ENCODE data around the gene GRID2.

The GRID2 gene

GRCh38 chr4:92862509-92862908, 558.7 kb downstream of the GRID2 start:
- no peak for TF ChIP-seq CTCF (IDR thresholded peaks at IDR 0.05)

GRCh38 chr4:92864096-92864495, 560.3 kb downstream of the GRID2 start:
- TF ChIP-seq CTCF (IDR thresholded peaks at IDR 0.05): no peak

- TF ChIP-seq CTCF (IDR thresholded peaks at IDR 0.05): no peak
Measured at GRCh38 chr4:92872604-92873003, 568.8 kb downstream of the GRID2 start.

GRCh38 chr4:92885632-92886031, 581.9 kb downstream of the GRID2 start:
- TF ChIP-seq CTCF (IDR thresholded peaks at IDR 0.05): no peak

- TF ChIP-seq CTCF (IDR thresholded peaks at IDR 0.05): no peak
Measured at GRCh38 chr4:92952426-92952825, 648.7 kb downstream of the GRID2 start.

GRCh38 chr4:92952897-92953296, 649.1 kb downstream of the GRID2 start:
- no peak for TF ChIP-seq CTCF (IDR thresholded peaks at IDR 0.05)

- no peak for TF ChIP-seq CTCF (IDR thresholded peaks at IDR 0.05)
Measured at GRCh38 chr4:92953462-92953861, 649.7 kb downstream of the GRID2 start.

GRCh38 chr4:92961881-92962280, 658.1 kb downstream of the GRID2 start:
- TF ChIP-seq CTCF (IDR thresholded peaks at IDR 0.05): no peak

All from LNCAP (cell line).